OCI-LY3 (cell line): Measurements from ENCODE around the gene CLEC20A.

Experiments
- H2AFZ ChIP-seq: fragments of 200-600, 300-600 bp; shearing (Covaris generic); 2 replicates; pipeline ENCODE4 v1.6.0; 2014; ENCODE audit warnings: antibody characterized with exemption, low read depth, low read length
- H3K27ac ChIP-seq: fragments of 200-600, 300-600 bp; sonication (generic); 2 replicates; pipeline ENCODE4 v1.5.1; 2014; ENCODE audit warnings: mild to moderate bottlenecking, low read length, moderate library complexity, mixed read lengths
- H3K27me3 ChIP-seq: fragments of 200-600, 300-600 bp; sonication (generic); 2 replicates; pipeline ENCODE4 v1.6.1; 2014; ENCODE audit warnings: low read depth, low read length, mixed read lengths
- H3K36me3 ChIP-seq: fragments of 200-600, 300-600 bp; sonication (generic); replicated peaks from 2 replicates; pipeline ENCODE3; 2014; ENCODE audit warnings: low read depth, low read length, mixed read lengths
- H3K4me1 ChIP-seq: fragments of 300-600, 200-600 bp; sonication (generic); 2 replicates; pipeline ENCODE4 v1.6.1; 2014; ENCODE audit warnings: low read length, mixed read lengths
- H3K4me2 ChIP-seq: fragments of 200-600, 300-600 bp; sonication (generic); 2 replicates; pipeline ENCODE4 v1.6.1; 2014; ENCODE audit warnings: low read length, mixed read lengths
- H3K4me3 ChIP-seq: fragments of 300-600, 200-600 bp; sonication (generic); 2 replicates; pipeline ENCODE4 v1.5.1; 2014; ENCODE audit warnings: antibody characterized with exemption, mild to moderate bottlenecking, low read length, moderate library complexity
- H3K79me2 ChIP-seq: fragments of 300-600, 200-600 bp; shearing (Covaris generic); 2 replicates; pipeline ENCODE4 v1.6.1; 2014; ENCODE audit warnings: mild to moderate bottlenecking, low read length, mixed read lengths
- H3K9ac ChIP-seq: fragments of 300-600, 200-600 bp; shearing (Covaris generic); 2 replicates; pipeline ENCODE4 v1.6.0; 2014; ENCODE audit warnings: mild to moderate bottlenecking, low read length, moderate library complexity
- H3K9me3 ChIP-seq: fragments of 200-600, 300-600 bp; shearing (Covaris generic); 2 replicates; pipeline ENCODE4 v1.6.1; 2014; ENCODE audit warnings: low read length, mixed read lengths; ENCODE audit not compliant: insufficient read depth
- H4K20me1 ChIP-seq: fragments of 200-600, 300-600 bp; sonication (generic); 2 replicates; pipeline ENCODE4 v1.6.1; 2016; ENCODE audit warnings: low read length, mixed read lengths; ENCODE audit not compliant: insufficient read depth
- CTCF ChIP-seq: fragments of 200-600, 300-600 bp; sonication (generic); IDR thresholded peaks from 2 replicates; pipeline ENCODE4 v1.5.1; 2014; ENCODE audit warnings: antibody characterized with exemption, low read length, low read depth
- EZH2phosphoT487 ChIP-seq: fragments of 200-600 bp; shearing (Covaris generic); IDR thresholded peaks from 2 replicates; pipeline ENCODE4 v1.6.1; 2018; ENCODE audit warnings: antibody characterized with exemption, mixed run types, low read depth

CLEC20A gene

GRCh38 chr1:178528953-178529335 lies 32.2 kb upstream of the CLEC20A start:
- Histone ChIP-seq H2AFZ (no peak overlapping the region), H4K20me1 (no peaks in the 10 kb centered on the region), H3K79me2 (no peaks in the 10 kb centered on the region), H3K36me3 (no peaks in the 10 kb centered on the region), H3K4me1 (peaks cover 14% of the 10 kb centered on the region), H3K9me3 (no peaks in the 10 kb centered on the region), H3K27me3 (no peaks in the 10 kb centered on the region), H3K4me2 (no peak overlapping the region), H3K4me3 (no peak overlapping the region), H3K9ac (no peak overlapping the region), H3K27ac (no peak overlapping the region)
- TF ChIP-seq EZH2phosphoT487 (no peak), CTCF (no peak)

GRCh38 chr1:178528228-178528952 lies 31.6 kb upstream of the CLEC20A start:
- Histone ChIP-seq H4K20me1 (no peaks in the 10 kb centered on the region), H3K79me2 (no peaks in the 10 kb centered on the region), H3K27ac (no peak overlapping the region), H3K4me1 (peaks cover 14% of the 10 kb centered on the region), H2AFZ (no peak overlapping the region), H3K9me3 (no peaks in the 10 kb centered on the region), H3K4me3 (no peak overlapping the region), H3K9ac (no peak overlapping the region), H3K27me3 (no peaks in the 10 kb centered on the region), H3K4me2 (no peak overlapping the region), H3K36me3 (no peaks in the 10 kb centered on the region)
- no peak for TF ChIP-seq CTCF
- no peak for TF ChIP-seq EZH2phosphoT487

GRCh38 chr1:178527117-178527516 lies 30.4 kb upstream of the CLEC20A start:
- H3K36me3 ChIP-seq = no peaks in the 10 kb centered on the region
- TF ChIP-seq CTCF (no peak), EZH2phosphoT487 (no peak)
- no peak overlapping the region for H3K9ac ChIP-seq
- peaks cover 9% of the 10 kb centered on the region for H3K4me1 ChIP-seq
- no peak overlapping the region for H3K4me2 ChIP-seq
- H3K27ac ChIP-seq = no peak overlapping the region
- H3K4me3 ChIP-seq = no peak overlapping the region
- H2AFZ ChIP-seq = no peak overlapping the region
- no peaks in the 10 kb centered on the region for H3K9me3 ChIP-seq
- no peaks in the 10 kb centered on the region for H4K20me1 ChIP-seq
- no peaks in the 10 kb centered on the region for H3K27me3 ChIP-seq
- no peaks in the 10 kb centered on the region for H3K79me2 ChIP-seq

GRCh38 chr1:178521241-178521640 lies 24.5 kb upstream of the CLEC20A start:
- H3K27ac ChIP-seq = no peak overlapping the region
- TF ChIP-seq CTCF = no peak
- no peak for TF ChIP-seq EZH2phosphoT487
- no peaks in the 10 kb centered on the region for H4K20me1 ChIP-seq
- no peak overlapping the region for H3K4me3 ChIP-seq
- no peaks in the 10 kb centered on the region for H3K4me1 ChIP-seq
- no peaks in the 10 kb centered on the region for H3K36me3 ChIP-seq
- no peaks in the 10 kb centered on the region for H3K27me3 ChIP-seq
- H3K9me3 ChIP-seq = no peaks in the 10 kb centered on the region
- H3K9ac ChIP-seq = no peak overlapping the region
- no peak overlapping the region for H3K4me2 ChIP-seq
- no peak overlapping the region for H2AFZ ChIP-seq
- H3K79me2 ChIP-seq = no peaks in the 10 kb centered on the region
